Endodermal cell (in vitro differentiated cells): ENCODE data around the gene ISG20L2. TPM values are rescaled to one million over a fixed set of nuclear protein-coding genes. Genes with fewer than 3 reads are reported as not detected.

Experiments used
- DNase-seq: peaks from one replicate; pipeline ENCODE4 v3.0.0-alpha.2; 2017
- H3K27ac ChIP-seq: 2 replicates; pipeline ENCODE4 v1.5.1; 2013; ENCODE audit warnings: mild to moderate bottlenecking, low read depth, low read length, moderate library complexity
- H3K27me3 ChIP-seq: 2 replicates; pipeline ENCODE4 v1.6.1; 2013; ENCODE audit warnings: mild to moderate bottlenecking, low read length, moderate library complexity; ENCODE audit not compliant: insufficient read depth, control insufficient read depth, poor library complexity, severe bottlenecking
- H3K36me3 ChIP-seq: 2 replicates; pipeline ENCODE4 v1.7.0; 2013; ENCODE audit warnings: mild to moderate bottlenecking, low read length, moderate library complexity; ENCODE audit not compliant: control insufficient read depth, insufficient read depth
- H3K4me1 ChIP-seq: one replicate; pipeline ENCODE4 v1.7.0; 2013; ENCODE audit warnings: low read length; ENCODE audit not compliant: control insufficient read depth, insufficient read depth
- H3K4me3 ChIP-seq: 2 replicates; pipeline ENCODE4 v1.5.1; 2013; ENCODE audit warnings: mild to moderate bottlenecking, low read length, moderate library complexity
- H3K9ac ChIP-seq: 2 replicates; pipeline ENCODE4 v1.6.1; 2013; ENCODE audit warnings: mild to moderate bottlenecking, low read length, moderate library complexity; ENCODE audit not compliant: poor library complexity, severe bottlenecking; ENCODE audit errors: extremely low read depth
- H3K9me3 ChIP-seq: 2 replicates; pipeline ENCODE4 v1.6.1; 2013; ENCODE audit warnings: mild to moderate bottlenecking, low read length, moderate library complexity; ENCODE audit not compliant: control insufficient read depth
- H3K27ac Mint-ChIP-seq: 2 replicates; pipeline ENCODE4 v1.8.0; 2020; ENCODE audit warnings: mixed read lengths
- H3K27me3 Mint-ChIP-seq: 2 replicates; pipeline ENCODE4 v1.8.0; 2021; ENCODE audit warnings: mild to moderate bottlenecking, mixed read lengths; ENCODE audit not compliant: insufficient read depth
- H3K36me3 Mint-ChIP-seq: 2 replicates; pipeline ENCODE4 v1.8.0; 2020; ENCODE audit warnings: low read depth, mixed read lengths
- H3K4me1 Mint-ChIP-seq: 2 replicates; pipeline ENCODE4 v1.8.0; 2020; ENCODE audit warnings: mixed read lengths
- H3K4me3 Mint-ChIP-seq: 2 replicates; pipeline ENCODE4 v1.8.0; 2020; ENCODE audit warnings: mild to moderate bottlenecking, moderate library complexity, mixed read lengths
- H3K9me3 Mint-ChIP-seq: 2 replicates; pipeline ENCODE4 v1.8.0; 2020; ENCODE audit warnings: mild to moderate bottlenecking, mixed read lengths
- CTCF ChIP-seq: fragments of 200-600 bp; sonication (generic); conservative IDR thresholded peaks from 2 replicates; pipeline ENCODE4 v1.5.0; 2021; ENCODE audit warnings: antibody characterized with exemption, mild to moderate bottlenecking
- WGBS, 2 experiments: methylation state at CpG; one replicate each; pipeline versions ENCODE4 v1.1.5 to v1.1.7; 2013; ENCODE audit warnings: missing lambda C conversion rate in 2 of 2, mixed read lengths in 1 of 2; ENCODE audit not compliant: insufficient coverage in 1 of 2, insufficient read length in 1 of 2; 5-methylcytosine and 5-hydroxymethylcytosine counted together
- total RNA-seq, 2 donors: library from RNA; stranded (reverse); fragmentation: NEBNext Ultra II Directional in 1 of 2; extraction: Animal tissue kit (Norgen Biotek cat#: 25700) in 1 of 2; gene quantifications; 2 replicates in 1 of 2; 3 replicates in 1 of 2; pipeline ENCODE4 v1.2.1, GENCODE V29; 2021

Gene ISG20L2
- total RNA-seq, 2 donors from 2014 or later: 37.2 to 39.9 TPM

DNA sequence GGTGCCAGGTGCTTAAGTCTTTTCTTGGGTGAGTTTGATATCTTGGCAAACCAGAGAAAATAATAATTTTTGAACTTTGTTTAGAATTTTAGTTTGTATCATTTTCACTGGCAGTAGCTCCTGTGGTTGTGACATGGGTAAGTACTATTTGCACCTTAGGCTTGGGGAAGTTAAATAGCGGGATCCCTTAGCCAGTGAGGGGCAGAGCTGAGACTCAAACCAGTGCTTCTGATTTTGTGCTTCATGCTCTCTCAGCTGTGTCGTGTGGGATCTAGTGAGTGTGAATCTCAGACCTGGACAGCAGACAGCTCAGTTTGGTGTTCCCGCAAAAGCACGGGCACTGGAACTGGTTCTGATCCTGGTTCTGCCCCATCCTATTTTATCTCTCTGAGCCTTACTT lies 48.4 kb upstream of the ISG20L2 start:
- no peak for TF ChIP-seq CTCF
- Histone ChIP-seq H3K4me1 (peaks cover 7% of the 10 kb centered on the region), H3K36me3 (peaks cover 35% of the 10 kb centered on the region), H3K9ac (no peak overlapping the region), H3K27ac (no peak overlapping the region), H3K27me3 (no peaks in the 10 kb centered on the region), H3K4me3 (no peak overlapping the region), H3K9me3 (no peaks in the 10 kb centered on the region)
- Mint-ChIP-seq H3K4me1 (peaks cover 27% of the 10 kb centered on the region), H3K27me3 (no peaks in the 10 kb centered on the region), H3K9me3 (no peaks in the 10 kb centered on the region), H3K36me3 (peaks cover 26% of the 10 kb centered on the region), H3K4me3 (no peak overlapping the region), H3K27ac (no peak overlapping the region)
- DNase-seq: no peak
- WGBS, 2 experiments: 80 to 86% methylated on average over 2 to 4 of the region's 4 CpGs

- Histone ChIP-seq H3K4me1 (peaks cover 7% of the 10 kb centered on the region), H3K9me3 (no peaks in the 10 kb centered on the region), H3K27me3 (no peaks in the 10 kb centered on the region), H3K36me3 (peaks cover 31% of the 10 kb centered on the region), H3K4me3 (no peak overlapping the region), H3K27ac (no peak overlapping the region), H3K9ac (no peak overlapping the region)
- 94 to 97% methylated on average over 3 to 5 of the region's 5 CpGs for WGBS, 2 experiments
- H3K4me1 Mint-ChIP-seq: peaks cover 34% of the 10 kb centered on the region
- no peaks in the 10 kb centered on the region for H3K27me3 Mint-ChIP-seq
- no peak overlapping the region for H3K4me3 Mint-ChIP-seq
- H3K36me3 Mint-ChIP-seq: peaks cover 23% of the 10 kb centered on the region
- H3K9me3 Mint-ChIP-seq: no peaks in the 10 kb centered on the region
- no peak for TF ChIP-seq CTCF
- H3K27ac Mint-ChIP-seq: no peak overlapping the region
- no peak for DNase-seq
Measured at GRCh38 chr1:156775799-156776198, 47.2 kb upstream of the ISG20L2 start.

DNA sequence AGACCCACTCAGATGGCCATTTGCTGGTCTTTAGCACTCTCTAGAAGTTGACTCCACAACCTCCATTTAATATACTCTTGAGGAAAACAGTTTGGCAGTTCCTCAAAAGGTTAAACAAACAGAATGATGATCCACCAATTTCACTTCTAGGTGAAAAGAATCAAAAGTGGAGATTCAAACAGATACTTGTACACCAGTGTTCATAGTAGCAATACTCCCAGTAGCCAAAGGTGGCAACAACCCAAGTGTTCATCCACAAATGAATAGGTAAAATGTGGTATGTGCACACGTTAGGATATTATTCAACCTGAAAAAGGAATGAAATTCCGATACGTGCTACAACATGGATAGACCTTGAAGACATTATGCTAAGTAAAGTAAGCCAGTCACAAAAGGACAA lies 45.0 kb upstream of the ISG20L2 start:
- TF ChIP-seq CTCF: peak; percentile 52
- Mint-ChIP-seq H3K4me3 (no peak overlapping the region), H3K36me3 (peaks cover 33% of the 10 kb centered on the region), H3K9me3 (no peaks in the 10 kb centered on the region), H3K27me3 (no peaks in the 10 kb centered on the region), H3K4me1 (peaks cover 48% of the 10 kb centered on the region), H3K27ac (no peak overlapping the region)
- WGBS, 2 experiments: 94 to 96% methylated on average over 3 of the region's 3 CpGs
- no peak overlapping the region for H3K9ac ChIP-seq
- H3K27me3 ChIP-seq: no peaks in the 10 kb centered on the region
- H3K4me1 ChIP-seq: peaks cover 7% of the 10 kb centered on the region
- H3K36me3 ChIP-seq: peaks cover 39% of the 10 kb centered on the region
- DNase-seq: no peak
- H3K27ac ChIP-seq: no peak overlapping the region
- no peak overlapping the region for H3K4me3 ChIP-seq
- H3K9me3 ChIP-seq: no peaks in the 10 kb centered on the region
